Endothelial cell (in vitro differentiated cells): Measurements from ENCODE around the gene SGPL1. TPM values are rescaled to one million over a fixed set of nuclear protein-coding genes. Genes with fewer than 3 reads are reported as not detected.

ENCODE experiments used
- DNase-seq: peaks from one replicate; pipeline ENCODE4 v3.0.0; 2021; ENCODE audit warnings: low spot score
- H3K27ac Mint-ChIP-seq: one replicate; pipeline ENCODE4 v1.8.0; 2021; ENCODE audit warnings: mixed read lengths, inconsistent platforms; ENCODE audit not compliant: unreplicated experiment
- H3K27me3 Mint-ChIP-seq: one replicate; pipeline ENCODE4 v1.8.0; 2021; ENCODE audit warnings: mild to moderate bottlenecking, moderate library complexity, mixed read lengths, inconsistent platforms; ENCODE audit not compliant: unreplicated experiment
- H3K36me3 Mint-ChIP-seq: one replicate; pipeline ENCODE4 v1.8.0; 2021; ENCODE audit warnings: mild to moderate bottlenecking, low read depth, mixed read lengths, inconsistent platforms; ENCODE audit not compliant: unreplicated experiment
- H3K4me1 Mint-ChIP-seq: one replicate; pipeline ENCODE4 v1.8.0; 2021; ENCODE audit warnings: mild to moderate bottlenecking, mixed read lengths, inconsistent platforms; ENCODE audit not compliant: unreplicated experiment
- H3K4me3 Mint-ChIP-seq: one replicate; pipeline ENCODE4 v1.8.0; 2021; ENCODE audit warnings: mild to moderate bottlenecking, mixed read lengths, inconsistent platforms; ENCODE audit not compliant: unreplicated experiment
- H3K9me3 Mint-ChIP-seq: one replicate; pipeline ENCODE4 v1.8.0; 2021; ENCODE audit warnings: mixed read lengths, inconsistent platforms; ENCODE audit not compliant: unreplicated experiment
- total RNA-seq: library from RNA; stranded (reverse); fragmentation: NEBNext Ultra II Directional; extraction: Animal tissue kit (Norgen Biotek cat#: 25700); gene quantifications from one replicate; pipeline ENCODE4 v1.2.1, GENCODE V29; 2021; ENCODE audit not compliant: unreplicated experiment
- TF ChIP-seq, protein P1 (sequence below): fragments of 200-600 bp; sonication (generic); IDR thresholded peaks from one replicate; pipeline ENCODE4 v1.5.0; 2021; ENCODE audit warnings: antibody characterized with exemption; ENCODE audit not compliant: unreplicated experiment

Gene SGPL1
- total RNA-seq, 1 donor from 2014 or later = 59.0 TPM

DNA sequence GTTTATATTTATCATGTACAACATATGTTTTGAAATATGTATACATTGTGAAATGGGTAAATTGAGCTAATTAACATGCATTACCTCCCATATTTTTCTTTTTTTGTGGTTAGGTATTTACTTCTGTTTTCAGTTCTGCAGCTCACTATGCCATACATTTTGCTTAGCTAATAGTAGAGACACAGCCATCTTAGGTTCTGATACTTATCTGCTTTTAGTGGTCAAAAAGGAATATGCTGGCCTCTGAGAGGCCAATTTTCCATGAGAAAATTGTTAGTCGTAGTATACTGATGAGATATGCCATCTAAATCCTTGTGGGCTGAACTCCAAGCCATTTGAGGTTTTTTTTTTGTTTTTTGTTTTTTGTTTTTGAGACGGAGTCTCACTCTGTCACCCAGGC is 31.0 kb downstream of the SGPL1 start:
- Mint-ChIP-seq H3K4me3 (no peak overlapping the region), H3K27me3 (no peaks in the 10 kb centered on the region), H3K9me3 (no peaks in the 10 kb centered on the region), H3K4me1 (no peaks in the 10 kb centered on the region), H3K27ac (no peak overlapping the region), H3K36me3 (peaks cover 22% of the 10 kb centered on the region)
- TF ChIP-seq, protein P1, sequence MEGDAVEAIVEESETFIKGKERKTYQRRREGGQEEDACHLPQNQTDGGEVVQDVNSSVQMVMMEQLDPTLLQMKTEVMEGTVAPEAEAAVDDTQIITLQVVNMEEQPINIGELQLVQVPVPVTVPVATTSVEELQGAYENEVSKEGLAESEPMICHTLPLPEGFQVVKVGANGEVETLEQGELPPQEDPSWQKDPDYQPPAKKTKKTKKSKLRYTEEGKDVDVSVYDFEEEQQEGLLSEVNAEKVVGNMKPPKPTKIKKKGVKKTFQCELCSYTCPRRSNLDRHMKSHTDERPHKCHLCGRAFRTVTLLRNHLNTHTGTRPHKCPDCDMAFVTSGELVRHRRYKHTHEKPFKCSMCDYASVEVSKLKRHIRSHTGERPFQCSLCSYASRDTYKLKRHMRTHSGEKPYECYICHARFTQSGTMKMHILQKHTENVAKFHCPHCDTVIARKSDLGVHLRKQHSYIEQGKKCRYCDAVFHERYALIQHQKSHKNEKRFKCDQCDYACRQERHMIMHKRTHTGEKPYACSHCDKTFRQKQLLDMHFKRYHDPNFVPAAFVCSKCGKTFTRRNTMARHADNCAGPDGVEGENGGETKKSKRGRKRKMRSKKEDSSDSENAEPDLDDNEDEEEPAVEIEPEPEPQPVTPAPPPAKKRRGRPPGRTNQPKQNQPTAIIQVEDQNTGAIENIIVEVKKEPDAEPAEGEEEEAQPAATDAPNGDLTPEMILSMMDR = no peak
- no peak for DNase-seq

DNA sequence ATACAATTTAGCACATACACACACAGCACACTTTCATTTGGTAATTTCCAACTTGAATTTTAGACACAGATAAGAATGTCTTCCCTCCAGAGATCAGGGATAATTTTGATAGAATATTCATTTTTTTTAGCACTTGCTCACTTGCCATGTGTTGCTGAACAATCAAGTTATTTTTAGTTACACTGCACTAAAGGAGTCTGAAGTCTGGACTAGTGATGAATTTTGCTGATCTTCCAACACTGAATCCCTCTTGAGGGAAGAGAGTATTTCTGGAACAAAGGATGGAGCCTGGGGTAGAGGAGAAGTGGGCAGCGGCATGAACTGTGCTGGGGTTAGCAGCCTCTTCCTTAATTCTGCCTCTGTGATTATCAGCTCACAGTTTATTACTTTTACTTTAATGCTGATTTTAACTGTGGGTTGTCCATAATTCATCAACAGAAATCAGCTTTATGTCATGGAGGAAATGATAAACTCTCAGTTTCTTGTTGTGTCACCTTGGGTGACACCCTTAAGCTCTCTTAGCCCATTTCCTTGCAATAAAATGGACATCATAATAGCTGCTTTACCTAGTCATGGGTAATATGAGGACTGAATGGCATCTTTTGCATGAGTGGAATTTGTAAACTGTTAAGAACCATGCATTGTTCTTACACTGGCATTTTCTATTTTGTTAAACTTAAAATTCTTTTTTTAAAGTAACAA is 32.1 kb downstream of the SGPL1 start:
- no peaks in the 10 kb centered on the region for H3K9me3 Mint-ChIP-seq
- TF ChIP-seq, protein P1 = no peak
- H3K27ac Mint-ChIP-seq = no peak overlapping the region
- no peak for DNase-seq
- H3K4me1 Mint-ChIP-seq = no peaks in the 10 kb centered on the region
- no peak overlapping the region for H3K4me3 Mint-ChIP-seq
- H3K27me3 Mint-ChIP-seq = no peaks in the 10 kb centered on the region
- H3K36me3 Mint-ChIP-seq = peaks cover 17% of the 10 kb centered on the region

DNA sequence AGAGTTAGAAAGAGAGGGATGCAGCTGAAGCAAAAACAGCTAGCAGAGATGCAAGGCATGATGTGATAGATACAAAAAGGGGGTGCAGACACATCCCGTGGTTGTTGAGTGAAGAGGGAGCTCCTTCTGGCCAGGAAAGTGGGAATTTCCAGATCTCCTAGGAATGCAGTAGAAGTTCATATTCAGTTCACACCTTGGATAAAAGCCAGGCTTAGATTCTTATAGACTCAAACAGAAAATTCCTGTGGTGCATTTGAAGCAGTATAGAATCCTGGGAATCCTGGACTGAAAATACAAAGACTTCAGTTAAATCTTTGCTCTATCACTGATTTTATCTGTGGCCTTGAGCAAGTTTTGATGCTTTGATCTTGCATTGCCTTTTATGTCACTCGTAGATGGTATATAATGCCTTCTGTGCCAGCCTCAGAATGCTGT is 33.9 kb downstream of the SGPL1 start:
- Mint-ChIP-seq H3K4me3 (no peak overlapping the region), H3K36me3 (peaks cover 9% of the 10 kb centered on the region), H3K4me1 (no peaks in the 10 kb centered on the region), H3K27ac (no peak overlapping the region), H3K9me3 (no peaks in the 10 kb centered on the region), H3K27me3 (no peaks in the 10 kb centered on the region)
- DNase-seq = no peak
- TF ChIP-seq, protein P1 = no peak

GRCh38 chr10:70850097-70850496 is 34.3 kb downstream of the SGPL1 start:
- H3K4me3 Mint-ChIP-seq = no peak overlapping the region
- no peak overlapping the region for H3K27ac Mint-ChIP-seq
- peaks cover 10% of the 10 kb centered on the region for H3K36me3 Mint-ChIP-seq
- no peaks in the 10 kb centered on the region for H3K9me3 Mint-ChIP-seq
- no peaks in the 10 kb centered on the region for H3K4me1 Mint-ChIP-seq
- TF ChIP-seq, protein P1 = no peak
- H3K27me3 Mint-ChIP-seq = no peaks in the 10 kb centered on the region
- DNase-seq = no peak

GRCh38 chr10:70851597-70852475 is 36.1 kb downstream of the SGPL1 start:
- H3K9me3 Mint-ChIP-seq = no peaks in the 10 kb centered on the region

More at GRCh38 chr10:70851597-70852475, 36.1 kb downstream of the SGPL1 start:
- DNase-seq = no peak
- no peak overlapping the region for H3K27ac Mint-ChIP-seq
- TF ChIP-seq, protein P1 = no peak
- H3K36me3 Mint-ChIP-seq = peaks cover 5% of the 10 kb centered on the region
- H3K4me1 Mint-ChIP-seq = no peaks in the 10 kb centered on the region
- no peaks in the 10 kb centered on the region for H3K27me3 Mint-ChIP-seq
- H3K4me3 Mint-ChIP-seq = no peak overlapping the region
